ENCODE measurements around the gene ATP5F1E. TPM values are rescaled to one million over a fixed set of nuclear protein-coding genes. Genes with fewer than 3 reads are reported as not detected.
"Not testable (repeated sequence)": the region's sequence is repeated elsewhere in the genome, so short reads cannot be mapped to it uniquely, and the experiment has no call there.

ATP5F1E gene
- total RNA-seq, 4 donors from 2014 or later = 9.9 to 21.1 (median 15.2) TPM

DNA sequence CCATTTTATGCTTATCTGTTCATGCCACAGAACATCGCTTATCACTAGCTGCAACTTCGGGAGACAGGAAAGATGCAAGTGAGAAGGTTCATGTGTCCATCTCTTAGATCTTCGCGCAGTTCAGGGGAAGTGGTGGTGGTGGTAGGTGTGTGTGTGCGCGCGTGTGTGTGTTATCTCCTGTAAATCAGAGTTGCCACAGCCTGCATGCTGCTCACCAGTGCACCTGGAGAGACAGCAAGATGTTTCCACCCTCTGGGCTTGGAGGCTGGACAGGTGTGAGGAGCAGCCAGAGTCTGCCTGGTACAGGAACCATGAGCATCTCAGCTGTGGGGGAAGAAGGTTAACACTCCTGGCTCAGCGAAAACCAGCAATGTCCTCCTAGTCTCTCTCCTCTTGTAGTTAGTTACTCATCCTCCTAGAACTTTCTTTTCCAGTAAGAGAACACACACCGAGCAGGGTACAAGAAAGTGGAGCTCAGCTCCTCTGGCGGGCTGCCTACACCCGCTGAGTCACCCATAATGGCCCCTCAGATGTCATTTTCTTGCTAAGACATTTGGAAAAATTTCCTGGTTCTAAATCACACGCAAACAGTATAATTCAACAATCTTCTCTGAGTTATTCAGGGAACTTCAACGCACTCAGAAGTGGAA is 18.1 kb downstream of the ATP5F1E start:
- DNase-seq (ENCODE audit: low spot score in 2 of 2) = no peak
- no peak overlapping the region for H3K4me3 ChIP-seq (ENCODE audit: low read depth, poor library complexity, severe bottlenecking)
- intact Hi-C loops (cut with DNase I; ENCODE audit: low total_unique reads) = no loop called here
- TF ChIP-seq POLR2A (IDR thresholded peaks at IDR 0.05) = no peak
- no peak for TF ChIP-seq CTCF (IDR thresholded peaks at IDR 0.05)
- 65 to 71% methylated on average over 13 of the region's 13 CpGs for WGBS, 2 donors

- WGBS, 2 donors = 89 to 91% methylated on average over 17 of the region's 17 CpGs
- H3K4me3 ChIP-seq (ENCODE audit: low read depth, poor library complexity, severe bottlenecking) = no peak overlapping the region
- peak in 1 of 2 donors; percentile 75 for DNase-seq (ENCODE audit: low spot score in 2 of 2)
These were observed 18.8 kb downstream of the ATP5F1E start for GRCh38 chr20:59013031-59013951.

GRCh38 chr20:59011874-59012157 is 20.3 kb downstream of the ATP5F1E start:
- intact Hi-C loops (cut with DNase I; ENCODE audit: low total_unique reads); DNase-seq (ENCODE audit: low spot score in 2 of 2); H3K4me3 ChIP-seq (ENCODE audit: low read depth, poor library complexity, severe bottlenecking): not testable (repeated sequence)
- 88 to 92% methylated on average over 3 of the region's 3 CpGs for WGBS, 2 donors

More at GRCh38 chr20:59013031-59013951, 18.8 kb downstream of the ATP5F1E start:
- intact Hi-C loops (cut with DNase I; ENCODE audit: low total_unique reads) = no loop called here
- TF ChIP-seq POLR2A (IDR thresholded peaks at IDR 0.05) (no peak), CTCF (IDR thresholded peaks at IDR 0.05) (no peak)

DNA sequence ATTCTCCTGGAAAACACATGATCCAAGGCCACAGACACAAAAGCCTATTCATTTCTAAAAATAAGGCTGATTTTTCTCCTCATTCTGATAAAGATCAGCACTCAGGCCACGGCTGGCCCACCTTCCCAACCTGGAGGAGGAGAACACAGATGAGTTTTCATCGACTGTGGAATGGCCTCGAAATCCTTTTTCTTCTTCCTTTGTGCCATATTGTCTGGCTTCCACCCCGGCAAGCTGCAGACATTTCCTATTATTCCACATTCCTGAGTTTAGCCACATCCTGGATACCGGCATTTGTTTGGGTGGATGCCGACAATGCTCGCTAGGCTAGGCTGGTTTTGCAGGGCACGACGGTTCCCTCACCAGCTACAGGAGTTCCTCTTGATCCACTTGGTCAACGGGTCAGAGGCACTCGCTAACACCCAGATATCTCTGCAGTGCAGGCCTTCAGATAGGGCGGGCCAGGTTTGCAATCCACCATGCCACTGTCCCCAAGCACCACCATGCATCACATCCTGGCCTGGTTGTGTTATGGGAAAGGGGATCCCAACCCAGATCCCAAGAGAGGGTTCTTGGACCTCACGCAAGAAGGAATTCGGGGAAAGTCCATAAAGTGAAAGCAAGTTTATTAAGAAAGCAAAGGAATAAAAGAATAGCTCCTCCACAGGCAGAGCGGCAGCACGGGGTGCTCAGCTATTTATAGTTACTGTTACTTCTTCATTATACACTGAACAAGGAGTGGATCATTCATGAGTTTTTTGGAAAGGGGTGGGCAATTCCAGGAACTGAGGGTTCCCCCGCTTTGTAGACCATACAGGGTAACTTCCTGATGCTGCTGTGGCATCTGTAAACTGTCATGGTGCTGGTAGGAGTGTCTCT is 20.9 kb downstream of the ATP5F1E start:
- WGBS, 2 donors = 27 to 36% methylated on average over 17 of the region's 17 CpGs

DNA sequence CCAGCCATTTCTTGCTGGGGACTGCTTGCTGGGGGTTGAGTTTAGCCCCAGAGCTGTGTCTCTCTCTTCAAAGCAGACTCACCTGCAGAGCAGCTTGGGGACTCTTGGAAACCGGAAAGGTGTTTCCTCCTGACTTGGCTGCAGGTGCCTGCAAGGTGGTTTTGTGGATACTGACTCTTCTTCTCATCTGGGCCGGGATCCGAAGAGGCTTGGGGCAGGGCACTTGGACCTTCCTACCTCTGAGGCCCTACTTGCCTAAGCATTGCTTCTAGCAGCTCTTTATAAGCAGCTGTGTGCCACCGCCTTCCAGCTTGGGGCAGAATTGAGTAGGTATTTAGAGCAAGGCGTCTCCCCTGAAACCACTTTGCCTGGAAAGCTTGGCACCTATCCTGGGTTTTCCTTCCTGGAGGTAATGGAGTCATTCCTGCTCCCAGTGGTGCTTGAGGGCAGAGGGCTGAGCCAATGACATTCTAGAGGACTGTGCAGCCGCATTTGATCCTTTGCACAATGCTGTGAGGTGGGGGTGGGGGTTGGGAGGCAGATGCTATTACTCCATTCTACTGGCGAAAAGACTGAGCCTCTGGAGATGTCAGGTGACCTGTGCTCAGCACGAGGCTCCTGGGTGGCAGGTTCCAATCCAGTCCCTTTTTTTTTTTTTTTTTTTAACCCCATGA is 21.7 kb downstream of the ATP5F1E start:
- no peak overlapping the region for H3K4me3 ChIP-seq (ENCODE audit: low read depth, poor library complexity, severe bottlenecking)
- intact Hi-C loops (cut with DNase I; ENCODE audit: low total_unique reads) = no loop called here
- TF ChIP-seq CTCF (IDR thresholded peaks at IDR 0.05) (no peak), POLR2A (IDR thresholded peaks at IDR 0.05) (no peak)
- peak in 1 of 2 donors; percentile 85 for DNase-seq (ENCODE audit: low spot score in 2 of 2)
- 42 to 53% methylated on average over 8 of the region's 8 CpGs for WGBS, 2 donors

More for the DNA sequence above, 20.9 kb downstream of the ATP5F1E start:
- peak in 1 of 2 donors; percentile 88 for DNase-seq (ENCODE audit: low spot score in 2 of 2)
- TF ChIP-seq CTCF (IDR thresholded peaks at IDR 0.05) = no peak
- no peak for TF ChIP-seq POLR2A (IDR thresholded peaks at IDR 0.05)
- H3K4me3 ChIP-seq (ENCODE audit: low read depth, poor library complexity, severe bottlenecking) = no peak overlapping the region
- intact Hi-C loops (cut with DNase I; ENCODE audit: low total_unique reads) = no loop called here

All from lower leg skin (tissue), 4 donors.